WTC11 (cell line): ENCODE data around the gene FBXO2. TPM values are rescaled to one million over a fixed set of nuclear protein-coding genes. Genes with fewer than 3 reads are reported as not detected.

Experiments used
- ATAC-seq: fragments of 200-7000 bp; cut with Tn5 transposase; 2 replicates; pipeline ENCODE4 v1.10.0; 2021; ENCODE audit warnings: mild to moderate bottlenecking, moderate library complexity
- CTCF ChIA-PET: fragments of 300-600 bp; sonication (Branson Sonifier 250); formaldehyde crosslinking; loops from one replicate; lab custom pipeline; 2021; ENCODE audit warnings: antibody characterized with exemption; lab: Charles Lee
- POLR2A ChIA-PET: fragments of 350-600 bp; sonication (Branson Sonifier 250); formaldehyde crosslinking; loops from one replicate; lab custom pipeline; 2021; ENCODE audit warnings: antibody characterized with exemption; lab: Charles Lee
- DNase-seq: peaks from one replicate; pipeline ENCODE4 v3.0.0; 2021; ENCODE audit warnings: low spot score
- H3K27ac Mint-ChIP-seq: 2 replicates; pipeline ENCODE4 v1.8.0; 2021; ENCODE audit warnings: mixed read lengths
- H3K27me3 Mint-ChIP-seq: 2 replicates; pipeline ENCODE4 v1.8.0; 2021; ENCODE audit warnings: low read depth, mild to moderate bottlenecking, moderate library complexity, mixed read lengths
- H3K36me3 Mint-ChIP-seq: 2 replicates; pipeline ENCODE4 v1.8.0; 2021; ENCODE audit warnings: mixed read lengths
- H3K4me1 Mint-ChIP-seq: 2 replicates; pipeline ENCODE4 v1.8.0; 2022; ENCODE audit warnings: mixed read lengths
- H3K4me3 Mint-ChIP-seq: 2 replicates; pipeline ENCODE4 v1.8.0; 2021; ENCODE audit warnings: mild to moderate bottlenecking, moderate library complexity, mixed read lengths
- H3K9me3 Mint-ChIP-seq: 2 replicates; pipeline ENCODE4 v1.8.0; 2021; ENCODE audit warnings: mixed read lengths
- CBFB ChIP-seq: sonication (generic); formaldehyde crosslinking; IDR thresholded peaks from 2 replicates; pipeline ENCODE4 v1.8.1; 2022; ENCODE audit warnings: mild to moderate bottlenecking, low read depth, missing genetic modification reagents
- CREB1 ChIP-seq: sonication (generic); formaldehyde crosslinking; IDR thresholded peaks from 2 replicates; pipeline ENCODE4 v1.8.0; 2023; ENCODE audit warnings: mild to moderate bottlenecking, missing genetic modification reagents
- CTCF ChIP-seq: fragments of 200-600 bp; IDR thresholded peaks from 2 replicates; pipeline ENCODE4 v1.8.0; 2022; ENCODE audit warnings: antibody characterized with exemption
- E2F1 ChIP-seq: sonication (generic); formaldehyde crosslinking; IDR thresholded peaks from 2 replicates; pipeline ENCODE4 v1.8.0; 2022; ENCODE audit warnings: mild to moderate bottlenecking, missing genetic modification reagents
- FOXP1 ChIP-seq: sonication (generic); formaldehyde crosslinking; IDR thresholded peaks from 2 replicates; pipeline ENCODE4 v1.8.0; 2022; ENCODE audit warnings: missing genetic modification reagents, mild to moderate bottlenecking, moderate library complexity, borderline replicate concordance
- GRHL2 ChIP-seq: fragments of 250-450 bp; sonication (Bioruptor Pico); IDR thresholded peaks from 2 replicates; pipeline ENCODE4 v1.8.0; 2022; ENCODE audit warnings: mild to moderate bottlenecking, moderate library complexity; ENCODE audit not compliant: insufficient replicate concordance, severe bottlenecking
- JUN ChIP-seq: sonication (generic); formaldehyde crosslinking; IDR thresholded peaks from 2 replicates; pipeline ENCODE4 v1.8.0; 2023; ENCODE audit warnings: mild to moderate bottlenecking, missing genetic modification reagents
- MXD4 ChIP-seq: fragments of 250-450 bp; sonication (Bioruptor Pico); IDR thresholded peaks from 2 replicates; pipeline ENCODE4 v1.8.0; 2021; ENCODE audit warnings: mild to moderate bottlenecking, moderate library complexity, borderline replicate concordance
- NFATC4 ChIP-seq: fragments of 250-450 bp; sonication (Bioruptor Pico); IDR thresholded peaks from 2 replicates; pipeline ENCODE4 v1.9.0; 2021; ENCODE audit warnings: mild to moderate bottlenecking
- NFE2L1 ChIP-seq: sonication (generic); formaldehyde crosslinking; IDR thresholded peaks from 2 replicates; pipeline ENCODE4 v1.8.1; 2023; ENCODE audit warnings: missing genetic modification reagents
- NFYB ChIP-seq: sonication (generic); formaldehyde crosslinking; conservative IDR thresholded peaks from 2 replicates; pipeline ENCODE4 v1.8.0; 2022; ENCODE audit warnings: low read depth, missing genetic modification reagents
- NR2C2 ChIP-seq: sonication (generic); formaldehyde crosslinking; IDR thresholded peaks from 2 replicates; pipeline ENCODE4 v1.8.0; 2022; ENCODE audit warnings: mild to moderate bottlenecking, missing genetic modification reagents
- PRRX2 ChIP-seq: fragments of 250-450 bp; sonication (Bioruptor Pico); IDR thresholded peaks from 2 replicates; pipeline ENCODE4 v1.8.0; 2021; ENCODE audit warnings: mild to moderate bottlenecking
- RORB ChIP-seq: fragments of 250-450 bp; sonication (Bioruptor Pico); IDR thresholded peaks from 2 replicates; pipeline ENCODE4 v1.9.0; 2021; ENCODE audit warnings: mild to moderate bottlenecking
- SMAD3 ChIP-seq: sonication (generic); formaldehyde crosslinking; IDR thresholded peaks from 2 replicates; pipeline ENCODE4 v1.8.0; 2022; ENCODE audit warnings: missing genetic modification reagents, mild to moderate bottlenecking, borderline replicate concordance
- TCF7 ChIP-seq: sonication (generic); formaldehyde crosslinking; IDR thresholded peaks from 2 replicates; pipeline ENCODE4 v1.8.0; 2022; ENCODE audit warnings: mild to moderate bottlenecking, low read depth, missing genetic modification reagents, moderate library complexity
- TEAD1 ChIP-seq: sonication (generic); formaldehyde crosslinking; IDR thresholded peaks from 2 replicates; pipeline ENCODE4 v1.8.0; 2022; ENCODE audit warnings: mild to moderate bottlenecking, missing genetic modification reagents
- TEAD4 ChIP-seq: sonication (generic); formaldehyde crosslinking; IDR thresholded peaks from 2 replicates; pipeline ENCODE4 v1.8.0; 2022; ENCODE audit warnings: mild to moderate bottlenecking, missing genetic modification reagents
- ZNF219 ChIP-seq: sonication (generic); formaldehyde crosslinking; IDR thresholded peaks from 2 replicates; pipeline ENCODE4 v1.8.0; 2023; ENCODE audit warnings: missing genetic modification reagents, mild to moderate bottlenecking, borderline replicate concordance
- ZNF232 ChIP-seq: sonication (generic); formaldehyde crosslinking; IDR thresholded peaks from 2 replicates; pipeline ENCODE4 v1.8.0; 2022; ENCODE audit warnings: mild to moderate bottlenecking, missing genetic modification reagents
- ZNF317 ChIP-seq: sonication (generic); formaldehyde crosslinking; IDR thresholded peaks from 2 replicates; pipeline ENCODE4 v1.8.1; 2023; ENCODE audit warnings: low read depth, mild to moderate bottlenecking, moderate library complexity, missing genetic modification reagents, borderline replicate concordance
- ZNF532 ChIP-seq: fragments of 250-450 bp; sonication (Bioruptor Pico); IDR thresholded peaks from 2 replicates; pipeline ENCODE4 v1.9.0; 2021; ENCODE audit warnings: mild to moderate bottlenecking, borderline replicate concordance
- ZNF671 ChIP-seq: fragments of 250-450 bp; sonication (Bioruptor Pico); IDR thresholded peaks from 2 replicates; pipeline ENCODE4 v1.8.0; 2021; ENCODE audit warnings: mild to moderate bottlenecking
- total RNA-seq: library from RNA; stranded (reverse); gene quantifications from 3 replicates; pipeline ENCODE4 v1.2.3, GENCODE V29; 2021
- TF ChIP-seq, protein P1 (sequence below): fragments of 250-450 bp; sonication (Bioruptor Pico); IDR thresholded peaks from 2 replicates; pipeline ENCODE4 v1.9.0; 2021; ENCODE audit warnings: mild to moderate bottlenecking
- TF ChIP-seq, protein P2 (sequence below): sonication (generic); formaldehyde crosslinking; IDR thresholded peaks from 2 replicates; pipeline ENCODE4 v1.8.0; 2022; ENCODE audit warnings: mild to moderate bottlenecking, missing genetic modification reagents
- TF ChIP-seq, protein P3 (sequence below): sonication (generic); formaldehyde crosslinking; IDR thresholded peaks from 2 replicates; pipeline ENCODE4 v1.8.1; 2023; ENCODE audit warnings: mild to moderate bottlenecking, missing genetic modification reagents

The FBXO2 gene
- total RNA-seq, 1 experiment from 2014 or later = 58.2 TPM

DNA sequence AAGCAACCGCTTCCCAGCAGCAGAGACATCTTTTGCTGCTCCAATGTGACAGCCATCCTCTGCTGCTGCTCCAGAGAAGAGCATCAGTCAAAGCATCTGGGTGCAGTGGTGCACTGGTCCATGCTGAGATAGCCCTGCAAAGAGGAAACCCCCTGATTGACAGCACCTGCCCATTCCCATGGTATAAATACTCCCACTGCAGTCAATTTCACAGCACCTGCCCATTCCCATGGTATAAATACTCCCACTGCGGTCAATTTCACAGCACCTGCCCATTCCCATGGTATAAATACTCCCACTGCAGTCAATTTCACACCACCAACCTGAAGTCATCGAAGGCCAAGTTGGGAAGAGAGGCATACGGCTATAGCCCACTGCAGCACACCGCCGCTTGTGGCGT, 25.5 kb downstream of the FBXO2 start (continued):
- TF ChIP-seq PRRX2 (no peak), NFATC4 (CRISPR knock-in tag) (no peak), FOXP1 (no peak), ZNF532 (CRISPR knock-in tag) (no peak)

GRCh38 chr1:11626551-11626950, 27.7 kb downstream of the FBXO2 start:
- TF ChIP-seq MXD4 (CRISPR knock-in tag) = no peak
- TF ChIP-seq NFATC4 (CRISPR knock-in tag) = no peak
- TF ChIP-seq, protein P1, sequence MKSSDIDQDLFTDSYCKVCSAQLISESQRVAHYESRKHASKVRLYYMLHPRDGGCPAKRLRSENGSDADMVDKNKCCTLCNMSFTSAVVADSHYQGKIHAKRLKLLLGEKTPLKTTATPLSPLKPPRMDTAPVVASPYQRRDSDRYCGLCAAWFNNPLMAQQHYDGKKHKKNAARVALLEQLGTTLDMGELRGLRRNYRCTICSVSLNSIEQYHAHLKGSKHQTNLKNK = no peak
- no peak for TF ChIP-seq CREB1 (CRISPR knock-in tag)
- no peak for TF ChIP-seq ZNF317
- TF ChIP-seq CBFB (CRISPR knock-in tag) = no peak
- no peak for TF ChIP-seq NR2C2 (CRISPR knock-in tag)
- TF ChIP-seq E2F1 (CRISPR knock-in tag) = no peak
- TF ChIP-seq, protein P2, sequence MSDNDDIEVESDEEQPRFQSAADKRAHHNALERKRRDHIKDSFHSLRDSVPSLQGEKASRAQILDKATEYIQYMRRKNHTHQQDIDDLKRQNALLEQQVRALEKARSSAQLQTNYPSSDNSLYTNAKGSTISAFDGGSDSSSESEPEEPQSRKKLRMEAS = no peak
- TF ChIP-seq GRHL2 = no peak
- no peak for ATAC-seq
- no peaks in the 10 kb centered on the region for H3K36me3 Mint-ChIP-seq
- H3K27me3 Mint-ChIP-seq = no peaks in the 10 kb centered on the region
- H3K4me1 Mint-ChIP-seq = no peaks in the 10 kb centered on the region
- no peak overlapping the region for H3K27ac Mint-ChIP-seq
- ChIA-PET CTCF (interaction anchor here (0.8 to 2.1 kb wide), 4 partner anchors 10 to 306 kb away, joined by 3 to 6 read pairs (median 4); no protein-coding TSS in a partner anchor), POLR2A (interaction anchor here (0.7 kb wide), 1 partner anchor 12 kb away, joined by 3 read pairs; no protein-coding TSS in a partner anchor)
- H3K9me3 Mint-ChIP-seq = 0 out of 2 replicates have a peak, but pooled peaks cover 3% of the 10 kb centered on the region
- no peak for DNase-seq
- no peak overlapping the region for H3K4me3 Mint-ChIP-seq

- TF ChIP-seq TCF7 (no peak), SMAD3 (CRISPR knock-in tag) (no peak), RORB (CRISPR knock-in tag) (no peak), CTCF (no peak), NFYB (CRISPR knock-in tag) (no peak), PRRX2 (no peak), ZNF232 (CRISPR knock-in tag) (no peak), TEAD1 (CRISPR knock-in tag) (no peak), FOXP1 (no peak), NFE2L1 (CRISPR knock-in tag) (no peak), JUN (CRISPR knock-in tag) (no peak), ZNF671 (CRISPR knock-in tag) (no peak), TEAD4 (CRISPR knock-in tag) (no peak), ZNF219 (no peak)
- TF ChIP-seq, protein P1 = no peak
- TF ChIP-seq, protein P3, sequence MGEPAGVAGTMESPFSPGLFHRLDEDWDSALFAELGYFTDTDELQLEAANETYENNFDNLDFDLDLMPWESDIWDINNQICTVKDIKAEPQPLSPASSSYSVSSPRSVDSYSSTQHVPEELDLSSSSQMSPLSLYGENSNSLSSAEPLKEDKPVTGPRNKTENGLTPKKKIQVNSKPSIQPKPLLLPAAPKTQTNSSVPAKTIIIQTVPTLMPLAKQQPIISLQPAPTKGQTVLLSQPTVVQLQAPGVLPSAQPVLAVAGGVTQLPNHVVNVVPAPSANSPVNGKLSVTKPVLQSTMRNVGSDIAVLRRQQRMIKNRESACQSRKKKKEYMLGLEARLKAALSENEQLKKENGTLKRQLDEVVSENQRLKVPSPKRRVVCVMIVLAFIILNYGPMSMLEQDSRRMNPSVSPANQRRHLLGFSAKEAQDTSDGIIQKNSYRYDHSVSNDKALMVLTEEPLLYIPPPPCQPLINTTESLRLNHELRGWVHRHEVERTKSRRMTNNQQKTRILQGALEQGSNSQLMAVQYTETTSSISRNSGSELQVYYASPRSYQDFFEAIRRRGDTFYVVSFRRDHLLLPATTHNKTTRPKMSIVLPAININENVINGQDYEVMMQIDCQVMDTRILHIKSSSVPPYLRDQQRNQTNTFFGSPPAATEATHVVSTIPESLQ = no peak
- Mint-ChIP-seq H3K9me3 (0 out of 2 replicates have a peak, but pooled peaks cover 3% of the 10 kb centered on the region), H3K27me3 (no peaks in the 10 kb centered on the region), H3K4me3 (no peak overlapping the region), H3K4me1 (no peaks in the 10 kb centered on the region), H3K36me3 (no peaks in the 10 kb centered on the region), H3K27ac (no peak overlapping the region)
- ATAC-seq (no peak), DNase-seq (no peak)
- ChIA-PET POLR2A (no interaction called here), CTCF (interaction anchor here (0.6 kb wide), 1 partner anchor 125 kb away, joined by 3 read pairs; no protein-coding TSS in a partner anchor)
Measured at GRCh38 chr1:11623702-11624101, 30.5 kb downstream of the FBXO2 start.
